Smooth muscle cell (in vitro differentiated cells): ENCODE data around the gene C17orf100. TPM values are rescaled to one million over a fixed set of nuclear protein-coding genes. Genes with fewer than 3 reads are reported as not detected.

Experiments
- DNase-seq: peaks from one replicate; lab custom pipeline; 2025; ENCODE audit not compliant: unreplicated experiment; lab: John Stamatoyannopoulos, UW
- H2AFZ ChIP-seq: fragments of 200-600 bp; sonication (generic); 2 replicates; pipeline ENCODE4 v1.6.0; 2016; ENCODE audit warnings: antibody characterized with exemption, low read depth, mild to moderate bottlenecking
- H3F3A ChIP-seq: fragments of 200-600 bp; sonication (generic); 2 replicates; pipeline ENCODE4 v1.6.0; 2017; ENCODE audit warnings: antibody characterized with exemption, low read depth
- H3K27ac ChIP-seq: fragments of 200-600 bp; sonication (generic); 2 replicates; pipeline ENCODE4 v1.5.1; 2016; ENCODE audit warnings: low read depth, mild to moderate bottlenecking
- H3K27me3 ChIP-seq: fragments of 200-600 bp; sonication (generic); 2 replicates; pipeline ENCODE4 v1.6.1; 2016; ENCODE audit warnings: low read depth, mild to moderate bottlenecking
- H3K36me3 ChIP-seq: fragments of 200-600 bp; sonication (generic); 2 replicates; pipeline ENCODE4 v1.5.1; 2016; ENCODE audit warnings: low read depth
- H3K4me1 ChIP-seq: fragments of 200-600 bp; sonication (generic); 2 replicates; pipeline ENCODE4 v1.5.1; 2016; ENCODE audit warnings: low read depth
- H3K4me2 ChIP-seq: fragments of 200-600 bp; sonication (generic); 2 replicates; pipeline ENCODE4 v1.6.0; 2016; ENCODE audit warnings: mild to moderate bottlenecking
- H3K4me3 ChIP-seq: fragments of 200-600 bp; sonication (generic); 2 replicates; pipeline ENCODE4 v1.5.1; 2016; ENCODE audit warnings: mild to moderate bottlenecking
- H3K79me2 ChIP-seq: fragments of 200-600 bp; sonication (generic); 2 replicates; pipeline ENCODE4 v1.6.0; 2016; ENCODE audit warnings: low read depth, mild to moderate bottlenecking
- H3K9ac ChIP-seq: fragments of 200-600 bp; sonication (generic); 2 replicates; pipeline ENCODE4 v1.6.0; 2016; ENCODE audit warnings: low read depth
- H3K9me3 ChIP-seq: fragments of 200-600 bp; sonication (generic); replicated peaks from 2 replicates; pipeline ENCODE4 v1.5.1; 2016; ENCODE audit warnings: low read depth
- H4K20me1 ChIP-seq: fragments of 200-600 bp; sonication (generic); 2 replicates; pipeline ENCODE4 v1.6.0; 2016; ENCODE audit warnings: low read depth
- CTCF ChIP-seq: fragments of 200-600 bp; sonication (generic); IDR thresholded peaks from 2 replicates; pipeline ENCODE4 v1.5.1; 2017; ENCODE audit warnings: borderline replicate concordance, mild to moderate bottlenecking, antibody characterized with exemption; ENCODE audit not compliant: insufficient read depth, poor library complexity, severe bottlenecking
- WGBS: methylation state at CpG from one replicate; pipeline ENCODE4 v1.1.7; 2016; ENCODE audit warnings: low lambda C conversion rate; 5-methylcytosine and 5-hydroxymethylcytosine counted together
- polyA plus RNA-seq: library from polyadenylated mRNA; unstranded; fragments of >200 nt; fragmentation: Nextera tagmentation; extraction: Ambion mirVana; gene quantifications from 2 replicates; pipeline ENCODE4 v1.2.1, GENCODE V29; 2016
- total RNA-seq: library from RNA; depleted of rRNA; stranded (reverse); fragments of >200 nt; gene quantifications from 2 replicates; pipeline ENCODE4 v1.2.3, GENCODE V29; 2014

The C17orf100 gene
- total RNA-seq, result 3.3 and 5.5 TPM in 2 replicates
- 5.8 and 6.5 TPM in 2 replicates for polyA plus RNA-seq

- H3K4me2 ChIP-seq, result peak within 1 kb of the TSS; percentile 87
- no peaks in the 10 kb centered on the region for H3K9me3 ChIP-seq
- H3K9ac ChIP-seq, result peak within 1 kb of the TSS; percentile 98
- peak within 1 kb of the TSS; percentile 80 for H3K4me3 ChIP-seq
- 4% methylated on average over 35 of the region's 35 CpGs for WGBS
- no peaks in the 10 kb centered on the region for H3F3A ChIP-seq
- peak within 1 kb of the TSS; percentile 85 for H2AFZ ChIP-seq
- DNase-seq, result peak; percentile 75
- H4K20me1 ChIP-seq, result peaks cover 43% of the 10 kb centered on the region
- peaks cover 41% of the 10 kb centered on the region for H3K4me1 ChIP-seq
- peaks cover 40% of the 10 kb centered on the region for H3K27me3 ChIP-seq
- TF ChIP-seq CTCF, result no peak
- peaks cover 41% of the 10 kb centered on the region for H3K79me2 ChIP-seq
- peaks cover 6% of the 10 kb centered on the region for H3K36me3 ChIP-seq
- H3K27ac ChIP-seq, result peak within 1 kb of the TSS; percentile 98
These were observed at the start of gene C17orf100, which contains the start of gene MED31 for GRCh38 chr17:6651354-6651918. Gene C17orf100, plus strand, starts transcription at chr17:6651762. Its CDS starts 152 bp downstream, at chr17:6651914. Gene MED31, minus strand, starts transcription at chr17:6651605. Its CDS starts 77 bp downstream, at chr17:6651528.

- Histone ChIP-seq H4K20me1 (no peaks in the 10 kb centered on the region), H3K4me3 (no peak overlapping the region), H3K27me3 (no peaks in the 10 kb centered on the region), H3K27ac (no peak overlapping the region), H3K9me3 (no peaks in the 10 kb centered on the region), H3F3A (no peaks in the 10 kb centered on the region), H3K4me2 (no peak overlapping the region), H3K4me1 (no peaks in the 10 kb centered on the region), H3K79me2 (peaks cover 5% of the 10 kb centered on the region), H3K9ac (no peak overlapping the region), H2AFZ (no peak overlapping the region), H3K36me3 (peaks cover 17% of the 10 kb centered on the region)
- TF ChIP-seq CTCF, result no peak
- DNase-seq, result no peak
- WGBS, result 93% methylated on average over 2 of the region's 2 CpGs
These were observed 49.4 kb upstream of the C17orf100 start for GRCh38 chr17:6602141-6602540.

GRCh38 chr17:6603744-6604325, 47.7 kb upstream of the C17orf100 start:
- no peaks in the 10 kb centered on the region for H4K20me1 ChIP-seq
- WGBS, result 95% methylated on average over 3 of the region's 3 CpGs
- no peaks in the 10 kb centered on the region for H3K9me3 ChIP-seq
- no peak overlapping the region for H2AFZ ChIP-seq
- DNase-seq, result no peak
- TF ChIP-seq CTCF, result no peak
- H3K4me2 ChIP-seq, result no peak overlapping the region
- no peak overlapping the region for H3K27ac ChIP-seq
- no peaks in the 10 kb centered on the region for H3K4me1 ChIP-seq
- no peak overlapping the region for H3K4me3 ChIP-seq
- peaks cover 25% of the 10 kb centered on the region for H3K36me3 ChIP-seq
- no peaks in the 10 kb centered on the region for H3F3A ChIP-seq
- no peak overlapping the region for H3K9ac ChIP-seq
- H3K27me3 ChIP-seq, result no peaks in the 10 kb centered on the region
- H3K79me2 ChIP-seq, result peaks cover 5% of the 10 kb centered on the region
